UCSD-AML1 (cell line): Measurements from ENCODE around the gene IL16.
"Not testable (repeated sequence)": the region's sequence is repeated elsewhere in the genome, so short reads cannot be mapped to it uniquely, and the experiment has no call there.

Experiments
- DNase-seq: peaks from one replicate; lab custom pipeline; 2025; ENCODE audit not compliant: unreplicated experiment; lab: John Stamatoyannopoulos, UW

Gene IL16

GRCh38 chr15:81199031-81199779 lies 2.5 kb downstream of the IL16 start:
- DNase-seq = no peak

GRCh38 chr15:81206018-81206417 lies 9.3 kb downstream of the IL16 start:
- no peak for DNase-seq

DNA sequence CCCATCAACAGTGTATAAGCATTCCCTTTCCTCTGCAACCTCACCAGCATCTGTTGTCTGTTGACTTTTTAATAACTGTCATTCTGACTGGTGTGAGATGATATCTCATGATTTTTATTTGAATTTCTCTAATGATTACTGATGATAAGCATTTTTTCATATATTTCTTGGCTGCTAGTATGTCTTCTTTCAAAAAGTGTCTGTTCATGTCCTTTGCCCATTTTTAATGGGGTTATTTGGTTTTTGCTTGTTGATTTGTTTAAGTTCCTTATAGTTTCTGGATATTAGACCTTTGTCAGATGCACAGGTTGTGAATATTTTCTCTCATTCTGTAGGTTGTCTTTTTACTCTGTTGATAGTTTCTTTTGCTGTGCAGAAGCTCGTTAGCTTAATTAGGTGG lies 11.3 kb downstream of the IL16 start:
- not testable (repeated sequence) for DNase-seq

- no peak for DNase-seq
Measured at GRCh38 chr15:81209635-81210034, 13.0 kb downstream of the IL16 start.

- no peak for DNase-seq
Measured at GRCh38 chr15:81211376-81211775, 14.7 kb downstream of the IL16 start.

DNA sequence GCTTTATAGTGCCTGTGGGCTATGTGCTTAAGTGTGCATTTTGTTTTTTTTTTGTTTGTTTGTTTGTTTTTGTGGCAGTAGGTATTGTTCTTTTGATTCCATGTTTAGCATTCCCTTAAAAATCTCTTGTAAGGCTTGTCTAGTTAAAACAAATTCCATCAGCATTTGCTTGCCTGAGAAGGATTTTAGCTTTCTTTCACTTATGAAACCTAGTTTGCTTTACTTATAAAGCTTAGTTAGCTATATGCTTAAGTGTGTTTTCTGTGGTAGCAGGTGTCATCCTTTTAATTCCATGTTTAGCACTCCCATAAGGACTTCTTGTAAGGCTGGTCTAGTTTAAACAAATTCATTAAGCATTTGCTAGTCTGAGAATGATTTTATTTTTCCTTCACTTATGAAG lies 17.3 kb downstream of the IL16 start:
- DNase-seq = no peak

- no peak for DNase-seq
Measured at GRCh38 chr15:81215531-81215930, 18.9 kb downstream of the IL16 start.

- no peak for DNase-seq
Measured at GRCh38 chr15:81215983-81216382, 19.3 kb downstream of the IL16 start.

DNA sequence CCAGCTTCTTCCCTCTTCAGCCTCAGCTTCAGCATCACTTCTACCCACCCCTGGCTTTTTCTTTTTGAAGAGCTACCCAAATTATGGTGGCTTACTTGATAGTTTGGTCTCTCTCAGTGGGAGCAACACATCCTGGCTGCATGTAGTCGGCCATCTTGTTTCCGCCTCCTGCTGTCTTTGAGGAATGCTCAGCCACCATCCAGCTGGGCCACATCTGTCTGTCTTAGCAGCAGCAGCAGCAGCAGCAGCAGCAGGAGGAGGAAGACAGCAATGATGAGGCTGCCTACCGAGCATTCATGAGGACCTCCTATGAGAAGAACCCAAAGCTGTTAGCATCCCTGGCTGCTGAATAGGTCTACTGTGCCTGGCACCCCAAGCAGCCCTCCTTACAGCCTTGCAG lies 19.7 kb downstream of the IL16 start:
- no peak for DNase-seq

DNA sequence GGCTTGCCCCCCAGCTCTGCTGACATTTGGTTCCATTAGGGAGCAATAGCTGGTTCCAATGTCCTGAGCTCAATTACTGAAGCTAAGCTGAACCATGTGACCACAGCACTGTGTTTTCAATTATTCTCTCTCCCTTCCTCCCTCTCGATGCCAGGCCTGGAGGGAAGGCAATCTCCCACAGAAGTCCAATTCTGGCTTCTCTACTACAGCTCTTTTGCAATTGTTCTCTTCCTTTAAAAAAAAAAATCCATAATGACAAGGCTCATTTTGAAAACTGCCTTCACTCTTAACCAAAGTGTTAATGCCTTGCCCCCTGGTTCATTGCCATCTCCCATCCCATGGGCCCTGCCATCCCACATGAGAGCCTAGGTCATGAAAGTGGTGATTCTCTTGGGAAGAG lies 24.8 kb downstream of the IL16 start:
- no peak for DNase-seq

GRCh38 chr15:81222007-81222406 lies 25.3 kb downstream of the IL16 start:
- no peak for DNase-seq

DNA sequence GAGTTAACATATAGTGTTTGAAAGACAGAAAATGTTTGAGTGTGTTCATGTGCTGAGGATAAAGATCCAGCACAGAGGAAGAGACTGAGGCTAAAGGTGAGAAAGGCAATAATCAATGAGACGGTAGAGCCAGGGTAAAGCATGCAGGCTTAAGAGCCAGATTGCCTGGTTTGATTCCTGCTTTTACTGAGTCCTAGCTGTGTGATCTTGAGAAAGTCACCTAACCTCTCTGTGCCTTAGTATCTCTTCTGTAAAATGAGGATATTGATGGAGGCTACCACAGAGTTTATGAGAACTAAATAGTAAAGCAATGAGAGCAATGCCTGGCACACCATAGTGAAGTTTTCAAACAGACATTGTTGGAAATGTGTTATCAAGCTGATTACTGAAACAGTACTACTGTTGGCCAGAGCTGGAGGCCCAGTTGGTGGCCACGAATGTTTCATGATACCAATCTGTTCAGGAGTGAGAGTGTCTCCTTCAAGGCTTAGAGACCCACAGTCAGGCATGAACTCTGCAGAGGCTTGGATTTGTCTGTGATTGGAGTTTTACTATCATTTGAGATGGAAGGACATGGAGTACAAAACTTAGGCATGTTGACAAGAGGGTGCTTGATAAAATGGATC lies 26.8 kb downstream of the IL16 start:
- DNase-seq = no peak

GRCh38 chr15:81224232-81224631 lies 27.6 kb downstream of the IL16 start:
- DNase-seq = no peak

DNA sequence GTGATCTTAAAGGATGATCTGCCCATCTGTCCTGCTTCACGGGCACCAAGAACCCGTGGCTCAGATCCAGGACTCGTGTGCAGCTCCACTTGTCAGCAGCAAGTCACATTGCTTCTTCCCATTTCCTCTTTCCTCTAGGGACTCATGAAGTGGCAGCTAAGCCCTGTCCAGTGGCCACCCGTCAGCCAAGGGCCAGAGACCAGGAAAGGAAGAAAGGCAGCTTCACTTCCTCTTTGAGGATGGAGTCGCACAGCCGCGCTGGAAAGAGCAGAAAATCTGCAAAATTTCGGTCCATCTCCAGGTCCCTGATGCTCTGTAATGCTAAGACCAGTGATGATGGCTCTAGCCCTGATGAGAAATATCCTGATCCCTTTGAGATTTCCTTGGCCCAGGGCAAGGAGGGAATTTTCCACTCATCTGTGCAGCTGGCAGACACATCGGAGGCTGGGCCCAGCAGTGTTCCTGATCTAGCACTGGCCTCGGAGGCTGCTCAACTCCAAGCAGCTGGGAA lies 28.5 kb downstream of the IL16 start:
- no peak for DNase-seq

DNA sequence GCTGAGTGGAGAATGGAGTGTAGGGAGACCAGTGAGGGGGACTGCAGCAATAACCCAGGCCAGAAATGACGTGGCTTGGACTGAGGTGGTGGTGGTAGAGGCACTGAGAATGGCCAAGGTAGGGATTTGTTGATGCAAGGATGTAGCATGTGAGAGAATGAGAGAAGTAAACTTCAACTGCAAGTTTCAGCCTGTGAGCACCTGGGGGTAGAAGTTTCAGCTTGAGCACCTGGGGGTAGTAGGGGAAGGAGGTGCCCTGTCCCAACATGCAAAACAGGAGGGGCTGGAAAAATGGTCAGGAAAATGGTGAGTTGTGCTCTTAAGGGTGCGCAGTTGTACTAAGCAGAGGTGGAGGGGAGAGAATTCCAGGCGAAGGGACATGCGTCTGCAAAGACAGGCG lies 31.0 kb downstream of the IL16 start:
- DNase-seq = no peak

DNA sequence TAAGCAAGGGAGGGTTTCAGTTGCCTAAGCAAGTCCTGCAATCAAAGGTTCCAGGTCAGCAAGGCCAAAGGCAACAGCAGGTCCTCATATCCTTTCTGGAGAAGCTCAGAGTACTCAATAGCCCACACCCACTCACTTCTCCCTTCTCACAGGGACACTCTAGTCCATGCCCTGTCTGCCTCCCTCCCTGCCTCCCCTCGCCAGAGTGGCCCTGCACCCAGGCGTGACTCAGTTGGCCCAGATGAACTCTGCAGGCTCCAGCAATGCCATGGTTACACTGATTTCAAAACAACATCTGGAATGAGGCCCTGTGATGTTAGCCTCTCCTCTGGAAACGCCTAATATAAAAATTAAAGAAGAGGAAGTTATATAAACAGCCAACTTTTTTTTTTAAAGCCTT lies 32.9 kb downstream of the IL16 start:
- no peak for DNase-seq

DNA sequence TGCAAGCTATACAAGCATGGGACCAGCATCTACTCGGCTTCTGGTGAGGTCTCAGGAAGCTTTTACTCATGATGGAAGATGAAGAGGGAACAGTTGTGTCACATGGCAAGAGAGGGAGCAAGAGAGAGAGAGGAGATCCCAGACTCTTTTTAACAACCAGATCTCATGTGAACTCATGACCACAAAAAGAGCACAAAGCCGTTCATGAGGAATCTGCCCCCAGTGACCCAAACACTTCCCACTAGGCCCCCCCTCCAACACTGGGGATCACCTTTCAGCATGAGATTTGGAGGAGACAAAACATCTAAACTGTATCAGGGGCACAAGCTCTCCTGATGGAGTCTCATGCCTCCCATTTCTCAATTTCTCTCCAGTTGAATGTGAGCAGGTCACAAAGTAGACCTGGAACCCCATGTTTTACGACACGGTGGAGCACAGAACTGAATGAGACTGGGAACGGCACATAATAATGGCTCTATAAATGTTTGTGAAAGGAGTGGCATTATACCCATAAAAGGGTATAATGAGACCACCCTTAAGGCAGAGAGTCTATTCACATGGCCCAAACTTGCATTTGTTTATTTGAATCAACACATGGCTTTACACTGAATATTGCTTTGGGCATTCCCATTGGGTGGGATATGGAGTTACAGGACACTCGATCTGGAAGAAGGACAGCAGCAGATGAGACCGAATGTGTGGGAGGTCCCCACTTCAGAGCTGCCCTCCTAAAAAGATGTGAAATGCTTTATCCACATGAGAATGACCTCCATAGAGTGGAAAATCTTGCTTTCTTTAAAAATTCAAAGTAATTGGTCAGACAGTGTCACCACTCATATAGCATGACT lies 38.8 kb downstream of the IL16 start:
- DNase-seq = no peak

- DNase-seq = no peak
Measured at GRCh38 chr15:81239190-81239589, 42.5 kb downstream of the IL16 start.

DNA sequence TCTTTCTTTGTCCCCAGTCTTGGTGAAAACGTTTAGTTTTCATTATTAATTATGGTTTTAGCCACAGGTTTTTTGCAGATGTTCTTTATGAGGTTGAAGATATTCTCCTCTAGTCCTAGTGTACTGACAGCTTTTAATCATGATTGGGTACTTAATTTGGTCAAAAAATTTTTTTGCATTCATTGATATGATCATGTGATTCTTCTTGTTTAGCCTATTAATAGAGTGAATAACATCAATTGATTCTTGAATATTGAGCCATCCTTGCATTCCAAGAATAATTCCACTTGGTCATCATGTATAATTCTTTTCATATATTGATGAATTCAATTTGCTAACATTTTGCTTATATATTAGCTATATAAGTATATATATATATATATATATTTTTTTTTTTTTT lies 46.1 kb downstream of the IL16 start:
- DNase-seq = no peak

DNA sequence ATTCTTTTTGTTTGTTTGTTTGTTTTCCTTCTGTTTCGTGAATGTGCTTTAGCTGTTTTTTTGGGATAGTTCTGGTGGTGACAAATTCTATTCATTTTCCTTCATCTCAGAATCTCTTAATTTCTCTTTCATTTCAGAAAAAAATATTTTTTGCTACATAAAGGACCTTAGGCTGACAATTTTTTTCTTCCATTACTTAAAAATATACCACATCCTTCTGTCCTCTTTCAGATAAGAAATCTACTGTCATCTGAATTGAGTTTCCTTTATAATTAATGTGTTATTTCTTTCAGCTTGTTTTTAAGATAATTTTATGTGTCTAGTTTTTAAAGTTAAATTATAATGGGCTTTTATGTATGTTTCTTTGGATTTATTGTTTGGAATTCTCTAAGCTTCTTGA lies 47.6 kb downstream of the IL16 start:
- no peak for DNase-seq

DNA sequence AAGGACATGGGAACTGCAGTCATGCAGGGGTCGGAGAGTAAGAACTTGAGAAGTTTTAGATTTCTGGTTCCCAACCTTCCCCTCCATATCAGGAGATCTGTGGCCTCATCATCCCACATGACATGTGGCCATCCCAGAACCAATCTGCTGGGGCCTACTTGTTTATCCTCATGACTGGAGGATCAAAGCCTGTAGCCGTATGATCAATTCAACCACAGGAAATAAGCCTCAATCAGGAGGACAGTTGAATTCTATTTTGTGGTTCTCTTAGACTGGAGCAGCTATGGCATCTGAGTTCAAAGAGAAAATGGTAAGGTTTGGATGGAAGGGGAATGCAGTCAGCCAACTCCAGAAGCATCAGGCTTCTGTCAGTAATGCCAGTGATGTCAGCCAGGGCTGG lies 57.2 kb downstream of the IL16 start:
- DNase-seq = no peak
